Prostate gland (tissue), 2 donors: ENCODE data around the gene OTUB2. TPM values are rescaled to one million over a fixed set of nuclear protein-coding genes. Genes with fewer than 3 reads are reported as not detected.
A peak's percentile ranks its signal among the peaks of the same experiment; 100 is the strongest.

Source experiments
- DNase-seq: peaks from one replicate; pipeline ENCODE4 v3.0.0-alpha.2; 2019; ENCODE audit warnings: low spot score
- H3K27ac ChIP-seq, 2 donors: fragments of 200-600 bp; sonication (generic); 2 replicates each; pipeline ENCODE4 v1.5.1; 2017 to 2019
- H3K27me3 ChIP-seq: fragments of 200-600 bp; sonication (generic); replicated peaks from 2 replicates; pipeline ENCODE4 v1.5.1; 2019; ENCODE audit not compliant: insufficient read depth
- H3K36me3 ChIP-seq, 2 donors: fragments of 200-600 bp; sonication (generic); 1 replicate in 1 of 2; 2 replicates in 1 of 2; pipeline versions ENCODE4 v1.5.1 to v1.8.1; 2017 to 2019
- H3K4me1 ChIP-seq: fragments of 200-600 bp; sonication (generic); replicated peaks from 2 replicates; pipeline ENCODE4 v1.5.1; 2019
- H3K4me3 ChIP-seq, 2 donors: fragments of 200-600 bp; sonication (generic); 2 replicates each; pipeline ENCODE4 v1.5.1; 2017 to 2019
- H3K9me3 ChIP-seq: fragments of 200-600 bp; sonication (generic); 2 replicates; pipeline ENCODE4 v1.5.1; 2017
- POLR2A ChIP-seq: fragments of 450-650 bp; IDR thresholded peaks from one replicate; pipeline ENCODE4 v1.6.1; 2016; ENCODE audit warnings: antibody characterized with exemption, mild to moderate bottlenecking
- POLR2AphosphoS5 ChIP-seq: sonication (generic); formaldehyde crosslinking; IDR thresholded peaks from one replicate; pipeline ENCODE4 v1.6.1; 2017; ENCODE audit warnings: antibody characterized with exemption
- WGBS: methylation state at CpG from one replicate; pipeline ENCODE4 v1.1.5; 2018; 5-methylcytosine and 5-hydroxymethylcytosine counted together
- intact Hi-C: fragments of 100-400 bp; cut with DNase I; formaldehyde crosslinking; loops from one replicate; pipeline ENCODE4 v1.14.2; 2022
- total RNA-seq, 2 donors: library from RNA; depleted of rRNA; stranded (reverse); fragments of >200 nt; gene quantifications; one replicate each; pipeline ENCODE4 v1.1.0, GENCODE V29; 2016
- TF ChIP-seq, protein P1 (sequence below), 4 experiments: fragments of 200-600 bp in 2 of 4; fragments of 450-650 bp in 2 of 4; sonication (generic) in 2 of 4; IDR thresholded peaks; 1 replicate in 3 of 4; 2 replicates in 1 of 4; pipeline ENCODE4 v1.5.1; 2016 to 2019; ENCODE audit warnings: antibody characterized with exemption in 4 of 4, mild to moderate bottlenecking in 2 of 4, moderate library complexity in 2 of 4

Gene OTUB2
- total RNA-seq, 2 donors from 2014 or later = 1.5 to 3.0 TPM

DNA sequence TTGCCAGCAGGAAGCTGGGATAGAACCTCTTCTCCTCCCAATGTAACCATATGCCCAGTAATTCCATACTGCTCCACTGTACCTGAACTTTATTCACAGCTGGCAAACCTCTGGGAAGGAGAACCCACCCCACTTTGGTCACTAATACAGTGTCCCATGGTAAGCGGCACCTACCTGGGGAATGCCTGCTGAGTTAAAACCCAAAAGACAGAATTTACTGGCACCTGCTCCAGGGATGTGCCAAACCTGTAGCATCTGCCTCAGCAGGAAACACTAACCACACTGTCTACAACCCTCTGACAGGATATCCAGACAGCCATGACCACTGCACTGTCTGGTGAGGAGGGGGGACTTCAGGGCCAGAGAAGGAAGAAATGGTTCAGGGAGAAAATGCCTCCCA is 28.3 kb downstream of the OTUB2 start:
- Histone ChIP-seq H3K36me3 (peaks cover 3 to 24% of the 10 kb centered on the region in 2 donors), H3K9me3 (no peaks in the 10 kb centered on the region), H3K27me3 (no peaks in the 10 kb centered on the region), H3K27ac (no peak overlapping the region), H3K4me3 (no peak overlapping the region), H3K4me1 (no peaks in the 10 kb centered on the region)
- TF ChIP-seq POLR2AphosphoS5 (no peak), POLR2A (no peak)
- TF ChIP-seq, protein P1, sequence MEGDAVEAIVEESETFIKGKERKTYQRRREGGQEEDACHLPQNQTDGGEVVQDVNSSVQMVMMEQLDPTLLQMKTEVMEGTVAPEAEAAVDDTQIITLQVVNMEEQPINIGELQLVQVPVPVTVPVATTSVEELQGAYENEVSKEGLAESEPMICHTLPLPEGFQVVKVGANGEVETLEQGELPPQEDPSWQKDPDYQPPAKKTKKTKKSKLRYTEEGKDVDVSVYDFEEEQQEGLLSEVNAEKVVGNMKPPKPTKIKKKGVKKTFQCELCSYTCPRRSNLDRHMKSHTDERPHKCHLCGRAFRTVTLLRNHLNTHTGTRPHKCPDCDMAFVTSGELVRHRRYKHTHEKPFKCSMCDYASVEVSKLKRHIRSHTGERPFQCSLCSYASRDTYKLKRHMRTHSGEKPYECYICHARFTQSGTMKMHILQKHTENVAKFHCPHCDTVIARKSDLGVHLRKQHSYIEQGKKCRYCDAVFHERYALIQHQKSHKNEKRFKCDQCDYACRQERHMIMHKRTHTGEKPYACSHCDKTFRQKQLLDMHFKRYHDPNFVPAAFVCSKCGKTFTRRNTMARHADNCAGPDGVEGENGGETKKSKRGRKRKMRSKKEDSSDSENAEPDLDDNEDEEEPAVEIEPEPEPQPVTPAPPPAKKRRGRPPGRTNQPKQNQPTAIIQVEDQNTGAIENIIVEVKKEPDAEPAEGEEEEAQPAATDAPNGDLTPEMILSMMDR (IDR thresholded peaks at IDR 0.05) = no peak
- 100% methylated on average over 1 of the region's 1 CpG for WGBS
- DNase-seq = no peak
- intact Hi-C loops = no loop called here

DNA sequence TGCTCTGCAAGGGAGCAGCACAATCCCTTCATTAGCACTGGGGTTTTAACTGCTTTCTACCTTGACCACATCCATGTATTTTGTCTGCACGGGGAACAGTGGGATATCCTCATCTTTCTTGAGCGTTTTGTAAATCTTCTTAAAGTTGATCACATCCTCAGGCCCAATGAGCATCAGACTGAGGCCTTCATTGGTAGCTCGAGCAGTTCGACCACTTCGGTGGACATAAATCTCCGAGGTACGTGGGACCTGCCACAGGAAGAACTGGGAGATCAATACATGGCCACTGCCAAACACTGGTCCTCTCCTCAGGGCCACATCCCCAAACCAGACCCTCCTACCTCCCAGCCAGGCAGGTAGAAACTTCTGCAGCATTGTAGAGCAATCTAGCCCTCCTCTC is 28.8 kb downstream of the OTUB2 start:
- WGBS = 92% methylated on average over 7 of the region's 7 CpGs
- Histone ChIP-seq H3K4me1 (no peaks in the 10 kb centered on the region), H3K27me3 (no peaks in the 10 kb centered on the region), H3K4me3 (no peak overlapping the region), H3K36me3 (peaks cover 3 to 19% of the 10 kb centered on the region in 2 donors), H3K9me3 (no peaks in the 10 kb centered on the region), H3K27ac (no peak overlapping the region)
- intact Hi-C loops = no loop called here
- TF ChIP-seq POLR2A (no peak), POLR2AphosphoS5 (no peak)
- TF ChIP-seq, protein P1 (IDR thresholded peaks at IDR 0.05) = no peak
- no peak for DNase-seq

DNA sequence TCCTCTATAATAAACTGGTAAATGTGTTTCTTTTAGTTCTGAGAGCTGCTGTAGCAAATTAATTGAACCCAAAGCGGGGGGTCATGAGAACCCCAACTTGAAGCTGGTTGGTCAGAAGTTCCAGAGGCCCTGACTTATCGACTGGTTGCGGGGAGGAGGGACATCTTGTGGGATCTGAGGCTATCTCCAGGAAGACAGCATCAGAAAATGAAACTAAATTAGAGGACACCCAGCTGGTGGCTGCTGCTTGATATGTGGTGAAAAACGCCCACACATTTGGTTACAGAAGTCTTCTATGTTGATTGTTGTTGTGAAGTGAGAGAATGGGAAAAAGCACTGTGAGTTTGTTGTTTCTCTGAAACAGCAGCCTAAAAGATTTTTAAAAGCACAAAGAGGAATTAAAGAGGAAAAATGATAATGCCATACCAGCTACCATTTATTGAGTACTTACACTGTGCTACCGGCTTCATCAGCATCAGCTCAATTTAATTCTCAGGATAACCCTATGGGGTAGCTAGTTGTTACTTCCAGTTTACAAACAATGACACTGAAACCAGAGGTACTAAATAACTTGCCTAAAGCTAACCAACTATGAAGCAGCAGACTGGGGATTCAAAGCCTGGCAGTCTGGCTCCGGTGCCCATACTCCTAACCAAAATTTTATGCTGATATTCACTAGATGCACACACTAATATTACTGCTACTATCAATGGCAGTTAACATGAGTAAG is 30.6 kb downstream of the OTUB2 start:
- Histone ChIP-seq H3K9me3 (no peaks in the 10 kb centered on the region), H3K27ac (no peak overlapping the region), H3K4me1 (no peaks in the 10 kb centered on the region), H3K4me3 (no peak overlapping the region), H3K36me3 (peaks cover 0 to 21% of the 10 kb centered on the region in 2 donors), H3K27me3 (no peaks in the 10 kb centered on the region)
- 84% methylated on average over 6 of the region's 6 CpGs for WGBS
- TF ChIP-seq, protein P1 (IDR thresholded peaks at IDR 0.05) = no peak
- TF ChIP-seq POLR2AphosphoS5 (no peak), POLR2A (no peak)
- intact Hi-C loops = no loop called here
- no peak for DNase-seq

DNA sequence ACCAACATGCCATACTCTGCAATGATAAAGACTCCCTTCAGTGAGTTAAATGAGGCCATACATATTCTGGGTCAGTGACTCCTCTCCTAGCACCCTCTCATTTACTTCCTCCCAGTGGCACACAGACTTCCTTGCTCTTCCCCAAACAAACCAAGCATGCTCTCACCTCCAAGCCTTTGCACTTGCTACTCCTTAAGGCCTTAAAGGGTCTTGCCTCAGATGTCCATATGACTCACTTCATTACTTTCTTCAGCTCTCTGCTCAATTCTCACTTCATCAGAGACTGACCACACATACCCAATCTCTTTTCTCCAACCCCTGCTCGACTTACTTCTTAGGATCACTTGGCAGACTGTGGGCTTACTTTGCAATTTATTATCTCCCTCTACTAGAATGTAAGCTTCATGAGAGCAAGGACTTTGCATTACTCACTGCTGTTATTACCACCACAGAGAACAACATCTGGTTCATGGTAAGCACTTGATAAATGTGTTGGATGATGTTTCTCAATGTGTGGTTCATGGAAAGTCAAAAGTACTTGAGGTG is 32.1 kb downstream of the OTUB2 start:
- no peaks in the 10 kb centered on the region for H3K9me3 ChIP-seq
- intact Hi-C loops = no loop called here
- no peak overlapping the region for H3K27ac ChIP-seq
- DNase-seq = no peak
- peaks cover 0 to 21% of the 10 kb centered on the region in 2 donors for H3K36me3 ChIP-seq
- no peaks in the 10 kb centered on the region for H3K27me3 ChIP-seq
- H3K4me1 ChIP-seq = no peaks in the 10 kb centered on the region
- H3K4me3 ChIP-seq = no peak overlapping the region
- WGBS = 96% methylated on average over 1 of the region's 1 CpG
- no peak for TF ChIP-seq POLR2AphosphoS5

DNA sequence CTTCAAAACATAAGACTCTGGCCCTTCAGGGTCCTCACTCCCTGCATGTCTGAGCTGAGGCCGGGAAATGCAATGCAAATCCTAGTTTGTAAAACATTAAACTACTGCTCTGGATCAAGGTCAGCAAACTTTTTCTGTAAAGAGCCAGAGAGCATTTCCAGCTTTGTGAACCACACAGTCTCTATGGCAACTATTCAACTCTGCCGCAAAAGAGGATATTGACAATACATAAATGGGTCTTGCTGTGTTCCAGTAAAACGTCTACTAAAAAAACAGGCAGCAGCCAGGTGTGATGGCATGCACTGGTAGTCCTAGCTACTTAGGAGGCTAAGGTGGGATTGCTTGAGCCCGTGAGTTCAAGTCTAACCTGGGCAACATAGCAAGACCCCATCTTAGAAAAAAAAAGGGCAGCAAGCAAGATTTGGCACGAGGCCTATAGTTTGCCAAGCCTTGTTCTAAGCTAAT is 32.6 kb downstream of the OTUB2 start:
- H3K36me3 ChIP-seq = peaks cover 0 to 21% of the 10 kb centered on the region in 2 donors
- no peak overlapping the region for H3K4me3 ChIP-seq
- TF ChIP-seq POLR2A (no peak), POLR2AphosphoS5 (peak; percentile 68)
- DNase-seq = peak; percentile 37
- intact Hi-C loops = no loop called here
- H3K27ac ChIP-seq = no peak overlapping the region
- H3K4me1 ChIP-seq = no peaks in the 10 kb centered on the region
- 62% methylated on average over 5 of the region's 5 CpGs for WGBS
- H3K27me3 ChIP-seq = no peaks in the 10 kb centered on the region
- no peaks in the 10 kb centered on the region for H3K9me3 ChIP-seq
